ENCODE data around the gene BMP10. TPM values are rescaled to one million over a fixed set of nuclear protein-coding genes. Genes with fewer than 3 reads are reported as not detected.

Gene BMP10
- total RNA-seq, 1 experiment from 2014 or later: not detected

- DNase-seq (ENCODE audit: low read depth): no peak
These were observed 51.6 kb downstream of the BMP10 start for GRCh38 chr2:68819556-68819955.

GRCh38 chr2:68817306-68817705 is 53.9 kb downstream of the BMP10 start:
- no peak for DNase-seq (ENCODE audit: low read depth)

Other genes with a start within 250 kb of the BMP10 start
- 0.06 TPM in 1 of 2 replicates, not detected in the other for gene PROKR1, start 227.8 kb downstream of the BMP10 start, total RNA-seq (2014; rRNA removed; shearing (Covaris generic))
- gene ARHGAP25, start 136.6 kb downstream of the BMP10 start, total RNA-seq (2014; rRNA removed; shearing (Covaris generic)): 0.51 and 1.7 TPM in 2 replicates
- 0.06 TPM in 1 of 2 replicates, not detected in the other for gene GKN2, start 81.5 kb upstream of the BMP10 start, total RNA-seq (2014; rRNA removed; shearing (Covaris generic))
- not detected in 2 replicates for gene GKN1, start 103.2 kb upstream of the BMP10 start, total RNA-seq (2014; rRNA removed; shearing (Covaris generic))
- gene ANTXR1, start 141.8 kb upstream of the BMP10 start, total RNA-seq (2014; rRNA removed; shearing (Covaris generic)): 7.5 and 11.1 TPM in 2 replicates